Common myeloid progenitor, CD34-positive (primary cell): ENCODE results near the gene IGLL5.

ENCODE experiments used
- CTCF ChIA-PET: fragments of 350-600 bp; sonication (Branson Sonifier 250); formaldehyde crosslinking; loops from one replicate; lab custom pipeline; 2021; ENCODE audit warnings: antibody characterized with exemption; lab: Charles Lee
- POLR2A ChIA-PET: fragments of 350-600 bp; sonication (Branson Sonifier 250); formaldehyde crosslinking; loops from one replicate; lab custom pipeline; 2021; ENCODE audit warnings: antibody characterized with exemption; lab: Charles Lee
- DNase-seq, 3 donors: peaks; one replicate each; pipeline versions ENCODE4 v3.0.0 to v3.0.0-alpha.2; 2013
- H3K27ac ChIP-seq, 2 experiments: 1 replicate in 1 of 2; 2 replicates in 1 of 2; pipeline ENCODE4 v1.7.0; 2013; ENCODE audit warnings: inconsistent platforms in 2 of 2, low read length in 2 of 2, mild to moderate bottlenecking in 2 of 2, low read depth in 1 of 2, moderate library complexity in 1 of 2; ENCODE audit not compliant: severe bottlenecking in 2 of 2, insufficient read depth in 1 of 2, poor library complexity in 1 of 2
- H3K27me3 ChIP-seq, 5 experiments: replicated peaks in 2 of 5; 1 replicate in 3 of 5; 2 replicates in 2 of 5; pipeline versions ENCODE4 v1.6.1 to v1.7.0; 2013; ENCODE audit warnings: low read length in 4 of 5, mild to moderate bottlenecking in 2 of 5, moderate library complexity in 2 of 5, inconsistent platforms in 1 of 5; ENCODE audit not compliant: insufficient read depth in 5 of 5, control insufficient read depth in 4 of 5
- H3K36me3 ChIP-seq, 4 experiments: 1 replicate in 2 of 4; 2 replicates in 2 of 4; pipeline versions ENCODE4 v1.6.1 to v1.7.0; 2013; ENCODE audit warnings: low read length in 3 of 4, control low read depth in 1 of 4, mild to moderate bottlenecking in 1 of 4; ENCODE audit not compliant: control insufficient read depth in 4 of 4, insufficient read depth in 4 of 4
- H3K4me1 ChIP-seq, 4 experiments: 1 replicate in 3 of 4; 2 replicates in 1 of 4; pipeline versions ENCODE4 v1.6.1 to v1.7.1; 2013; ENCODE audit warnings: low read length in 3 of 4, mild to moderate bottlenecking in 3 of 4, control low read depth in 1 of 4, inconsistent platforms in 1 of 4, moderate library complexity in 1 of 4; ENCODE audit not compliant: control insufficient read depth in 4 of 4, insufficient read depth in 4 of 4; ENCODE audit errors: control extremely low read depth in 1 of 4
- H3K4me3 ChIP-seq, 7 experiments: 1 replicate in 4 of 7; 2 replicates in 3 of 7; pipeline versions ENCODE4 v1.5.1 to v1.7.0; 2013; ENCODE audit warnings: mild to moderate bottlenecking in 7 of 7, low read length in 6 of 7, moderate library complexity in 6 of 7, inconsistent platforms in 2 of 7, low read depth in 2 of 7, control low read depth in 1 of 7; ENCODE audit not compliant: insufficient read depth in 4 of 7, control insufficient read depth in 1 of 7; ENCODE audit errors: extremely low read depth in 1 of 7
- H3K9me3 ChIP-seq, 5 experiments: 1 replicate in 4 of 5; 2 replicates in 1 of 5; pipeline versions ENCODE4 v1.6.1 to v1.7.1; 2013; ENCODE audit warnings: low read length in 4 of 5, mild to moderate bottlenecking in 2 of 5, inconsistent platforms in 1 of 5, low read depth in 1 of 5, moderate library complexity in 1 of 5; ENCODE audit not compliant: control insufficient read depth in 4 of 5, insufficient read depth in 2 of 5; ENCODE audit errors: control extremely low read depth in 1 of 5
- WGBS: methylation state at CpG from one replicate; pipeline ENCODE4 v1.1.5; 2013; ENCODE audit not compliant: insufficient coverage; 5-methylcytosine and 5-hydroxymethylcytosine counted together

Gene IGLL5

DNA sequence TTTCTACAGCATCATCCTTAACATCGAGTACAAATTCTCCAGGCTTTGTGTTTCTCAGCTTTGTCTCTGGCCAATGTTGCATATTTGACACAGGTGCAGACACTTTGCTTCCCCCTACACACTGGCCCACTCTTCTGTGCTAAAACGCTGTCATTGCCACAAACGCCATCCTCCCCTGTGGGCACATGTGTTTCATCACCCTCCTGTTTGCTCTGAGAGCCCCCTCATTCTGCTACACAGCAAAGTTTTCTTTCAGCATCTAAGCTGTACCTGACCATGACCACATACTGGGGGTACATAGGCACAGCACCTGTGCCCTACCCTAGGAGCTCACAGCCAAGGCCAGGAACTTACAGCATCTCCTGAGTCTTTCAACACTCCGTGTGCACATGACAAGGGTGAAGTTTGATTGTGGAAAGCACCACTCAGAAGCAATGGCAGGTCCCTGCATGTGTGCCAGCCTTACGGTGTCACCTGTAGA lies 7.9 kb upstream of the IGLL5 start:
- WGBS, result 89% methylated on average over 5 of the region's 5 CpGs
- no peak for DNase-seq
- H3K36me3 ChIP-seq, result no peaks in the 10 kb centered on the region
- ChIA-PET CTCF (interaction anchor here (0.6 to 6.6 kb wide), 11 partner anchors 9 to 92 kb away, joined by 3 to 57 read pairs (median 5); no protein-coding TSS in a partner anchor), POLR2A (no interaction called here)
- H3K27me3 ChIP-seq, result peaks cover 0 to 3% (median 0%) of the 10 kb centered on the region in 5 experiments
- no peak overlapping the region for H3K4me3 ChIP-seq
- no peak overlapping the region for H3K27ac ChIP-seq
- peaks cover 0 to 9% (median under 1%) of the 10 kb centered on the region in 4 experiments for H3K4me1 ChIP-seq
- H3K9me3 ChIP-seq, result no peaks in the 10 kb centered on the region

DNA sequence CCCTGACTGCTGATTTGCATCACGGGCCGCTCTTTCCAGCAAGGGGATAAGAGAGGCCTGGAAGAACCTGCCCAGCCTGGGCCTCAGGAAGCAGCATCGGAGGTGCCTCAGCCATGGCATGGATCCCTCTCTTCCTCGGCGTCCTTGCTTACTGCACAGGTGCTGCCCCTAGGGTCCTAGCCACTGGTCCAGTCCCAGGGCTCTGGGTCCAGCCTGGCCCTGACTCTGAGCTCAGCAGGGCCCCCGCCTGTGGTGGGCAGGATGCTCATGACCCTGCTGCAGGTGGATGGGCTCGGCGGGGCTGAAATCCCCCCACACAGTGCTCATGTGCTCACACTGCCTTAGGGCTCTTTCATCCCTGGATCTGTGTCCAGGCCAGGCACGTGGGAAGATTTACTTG lies 7.0 kb upstream of the IGLL5 start:
- Histone ChIP-seq H3K36me3 (no peaks in the 10 kb centered on the region), H3K9me3 (no peaks in the 10 kb centered on the region), H3K4me1 (peaks cover 0 to 7% (median 3%) of the 10 kb centered on the region in 4 experiments), H3K27me3 (peaks cover 0 to 3% (median 0%) of the 10 kb centered on the region in 5 experiments), H3K27ac (no peak overlapping the region), H3K4me3 (no peak overlapping the region)
- ChIA-PET POLR2A (no interaction called here), CTCF (interaction anchor here (0.6 to 6.6 kb wide), 11 partner anchors 9 to 93 kb away, joined by 3 to 57 read pairs (median 6); no protein-coding TSS in a partner anchor)
- DNase-seq, result no peak
- WGBS, result 78% methylated on average over 6 of the region's 9 CpGs

DNA sequence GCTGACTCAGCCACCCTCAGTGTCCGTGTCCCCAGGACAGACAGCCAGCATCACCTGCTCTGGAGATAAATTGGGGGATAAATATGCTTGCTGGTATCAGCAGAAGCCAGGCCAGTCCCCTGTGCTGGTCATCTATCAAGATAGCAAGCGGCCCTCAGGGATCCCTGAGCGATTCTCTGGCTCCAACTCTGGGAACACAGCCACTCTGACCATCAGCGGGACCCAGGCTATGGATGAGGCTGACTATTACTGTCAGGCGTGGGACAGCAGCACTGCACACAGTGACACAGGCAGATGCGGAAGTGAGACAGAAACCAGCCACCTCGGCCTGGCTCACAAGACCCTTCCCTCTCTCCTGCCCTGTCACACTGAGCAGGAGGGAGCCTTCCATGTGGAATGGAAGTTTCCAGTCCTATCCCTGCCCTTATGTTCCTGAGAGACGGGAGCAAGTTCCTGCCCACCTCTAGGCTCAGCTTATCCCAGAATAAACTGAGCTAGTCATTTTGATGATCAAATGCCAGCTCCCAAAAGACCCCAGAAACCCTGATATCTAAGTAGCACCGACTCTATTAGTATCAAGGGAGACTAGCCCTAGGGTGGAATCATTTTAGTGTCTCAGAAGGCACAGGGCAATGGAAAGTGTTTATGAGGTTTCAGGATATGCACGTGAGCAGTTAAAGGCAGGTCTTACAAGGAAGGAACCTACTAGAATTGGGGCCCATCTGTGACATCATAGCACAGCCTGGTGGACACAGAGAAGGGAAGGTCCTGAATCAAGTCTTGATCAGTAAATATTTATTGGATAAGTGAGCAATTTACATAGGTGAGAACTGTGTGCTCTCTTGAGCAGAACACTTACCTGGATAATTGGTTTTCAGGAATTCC lies 6.3 kb upstream of the IGLL5 start:
- no peak overlapping the region for H3K4me3 ChIP-seq
- peaks cover 0 to 3% (median 0%) of the 10 kb centered on the region in 5 experiments for H3K27me3 ChIP-seq
- no peak overlapping the region for H3K27ac ChIP-seq
- CTCF ChIA-PET, result interaction anchor here (0.6 to 6.6 kb wide), 8 partner anchors 8 to 94 kb away, joined by 3 to 57 read pairs (median 7); no protein-coding TSS in a partner anchor
- H3K9me3 ChIP-seq, result no peaks in the 10 kb centered on the region
- no peaks in the 10 kb centered on the region for H3K36me3 ChIP-seq
- POLR2A ChIA-PET, result no interaction called here
- peaks cover 0 to 7% (median 1%) of the 10 kb centered on the region in 4 experiments for H3K4me1 ChIP-seq
- DNase-seq, result no peak
- 91% methylated on average over 9 of the region's 10 CpGs for WGBS

DNA sequence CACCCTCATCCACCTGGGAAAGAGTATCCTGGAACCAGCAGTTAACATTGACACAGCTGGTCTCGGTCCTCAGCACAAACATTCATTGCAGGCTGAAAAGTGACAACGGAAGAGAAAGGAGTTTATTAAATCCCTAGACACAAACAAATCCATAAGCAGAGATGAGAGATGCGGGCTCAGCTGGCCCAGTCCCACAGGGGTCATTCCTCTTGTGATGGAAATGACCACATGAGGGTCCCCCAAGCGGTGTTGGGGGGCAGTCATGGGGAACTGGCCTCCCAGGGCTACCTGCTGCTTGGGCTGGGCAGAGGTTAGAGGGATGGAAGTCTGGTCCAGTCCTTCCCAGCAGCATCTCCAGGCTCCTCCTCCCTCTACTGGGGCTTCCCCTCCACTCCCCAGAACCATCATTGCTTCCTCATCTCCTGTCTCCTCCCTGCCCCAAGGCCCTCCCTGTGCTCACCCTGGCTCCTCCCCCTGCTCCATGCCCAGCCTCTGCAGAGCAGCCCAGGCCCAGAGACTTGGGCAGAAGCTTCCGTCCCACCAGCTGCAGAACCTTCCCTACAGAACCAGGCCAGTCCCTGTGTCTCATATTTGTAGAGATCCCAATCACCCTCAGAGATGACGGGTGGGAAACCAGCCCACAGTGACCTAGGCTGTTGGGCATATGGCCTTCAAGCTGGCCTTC lies 5.4 kb upstream of the IGLL5 start:
- Histone ChIP-seq H3K36me3 (no peaks in the 10 kb centered on the region), H3K4me3 (no peak overlapping the region), H3K27me3 (peaks cover 0 to 5% (median 0%) of the 10 kb centered on the region in 5 experiments), H3K9me3 (no peaks in the 10 kb centered on the region), H3K27ac (no peak overlapping the region), H3K4me1 (peaks cover 0 to 7% (median 1%) of the 10 kb centered on the region in 4 experiments)
- whole genome bisulfite sequencing, result 84% methylated on average over 5 of the region's 6 CpGs
- DNase-seq, result peak in 2 of 3 donors; percentile 26 to 35
- ChIA-PET POLR2A (no interaction called here), CTCF (interaction anchor here (1.2 to 7.8 kb wide), 9 partner anchors 11 to 95 kb away, joined by 4 to 62 read pairs (median 15); no protein-coding TSS in a partner anchor)

DNA sequence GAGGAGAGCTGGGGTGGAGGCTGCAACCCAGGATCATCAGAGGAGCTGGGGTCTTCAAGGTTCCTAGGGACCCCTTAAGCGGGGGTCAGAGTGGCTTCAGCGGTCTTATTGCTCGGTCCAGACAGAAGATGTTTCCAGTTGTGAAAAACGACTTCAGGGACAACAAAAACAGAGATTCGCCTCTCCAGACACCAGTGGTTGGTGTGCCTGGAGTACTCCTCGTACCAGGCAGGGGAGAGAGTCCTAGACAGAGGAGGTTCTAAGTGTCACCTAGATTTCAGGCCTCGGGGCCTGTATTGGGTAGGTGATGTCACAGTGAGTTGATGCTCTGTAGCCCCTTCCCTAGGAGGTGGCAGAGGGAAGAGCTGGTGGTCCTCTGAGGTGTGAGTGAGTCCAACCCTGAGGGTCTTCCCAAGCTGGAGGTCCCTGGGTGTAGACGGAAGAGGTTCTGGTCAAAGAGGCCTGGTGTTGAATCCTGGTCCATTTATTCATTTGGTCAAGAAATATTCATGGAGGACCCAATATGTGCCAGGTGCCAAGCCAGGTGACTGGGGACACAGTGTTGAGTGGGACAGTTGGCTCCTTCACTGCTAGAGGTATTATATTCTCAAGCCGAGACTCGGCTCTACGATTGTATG lies 4.4 kb upstream of the IGLL5 start:
- peaks cover 0 to 7% (median 1%) of the 10 kb centered on the region in 4 experiments for H3K4me1 ChIP-seq
- CTCF ChIA-PET, result interaction anchor here (0.9 to 7.8 kb wide), 40 partner anchors 8 to 420 kb away, joined by 3 to 62 read pairs (median 6); no protein-coding TSS in a partner anchor
- no peak for DNase-seq
- H3K4me3 ChIP-seq, result no peak overlapping the region
- WGBS, result 94% methylated on average over 11 of the region's 11 CpGs
- POLR2A ChIA-PET, result interaction anchor here (0.5 to 0.7 kb wide), 2 partner anchors 94 to 784 kb away, joined by 3 to 4 read pairs; no protein-coding TSS in a partner anchor
- H3K36me3 ChIP-seq, result no peaks in the 10 kb centered on the region
- peaks cover 0 to 5% (median 0%) of the 10 kb centered on the region in 5 experiments for H3K27me3 ChIP-seq
- H3K9me3 ChIP-seq, result no peaks in the 10 kb centered on the region
- H3K27ac ChIP-seq, result no peak overlapping the region

DNA sequence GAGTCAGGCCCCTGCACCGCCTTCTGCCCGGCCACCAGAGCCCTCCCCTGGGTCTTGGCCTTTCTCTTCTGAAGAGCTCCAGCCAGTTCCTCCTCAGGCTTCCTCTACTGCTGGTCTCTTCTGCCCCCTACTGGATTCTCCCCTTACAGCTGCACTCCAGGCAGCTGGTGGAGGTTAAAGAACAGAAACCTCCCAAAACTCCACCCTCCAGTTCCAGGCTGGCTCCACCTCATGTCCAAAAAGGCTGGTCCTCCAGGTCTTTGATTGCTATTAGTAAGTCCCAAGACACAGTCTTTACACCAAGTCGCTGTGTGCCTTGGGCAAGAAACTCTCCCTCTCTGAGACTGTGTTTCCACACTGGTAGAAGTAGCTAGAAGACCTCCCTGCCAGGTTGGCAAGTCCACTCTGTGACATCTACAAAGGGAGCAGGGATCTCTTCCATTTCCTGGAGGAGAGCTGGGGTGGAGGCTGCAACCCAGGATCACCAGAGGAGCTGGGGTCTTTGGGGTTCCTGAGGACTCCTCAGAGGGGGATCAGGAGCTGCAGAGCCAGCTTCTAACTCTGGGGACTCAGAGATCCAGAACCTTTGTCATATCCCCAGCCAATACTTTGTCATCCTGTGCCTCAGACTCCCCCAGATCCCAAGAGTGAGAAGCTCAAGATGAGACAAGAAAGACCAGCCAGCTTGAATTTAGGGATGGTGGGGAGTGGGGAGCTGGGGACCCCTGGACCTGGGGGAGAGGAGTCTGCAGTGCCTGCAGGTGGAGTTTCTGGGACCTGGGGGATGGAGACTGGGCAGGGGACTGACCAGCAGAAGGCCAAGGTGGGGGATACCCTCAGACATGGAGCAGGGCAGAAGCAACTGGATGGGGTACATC lies 3.4 kb upstream of the IGLL5 start:
- Histone ChIP-seq H3K9me3 (no peaks in the 10 kb centered on the region), H3K4me3 (no peak overlapping the region), H3K27ac (no peak overlapping the region), H3K36me3 (no peaks in the 10 kb centered on the region), H3K4me1 (peaks cover 0 to 7% (median 1%) of the 10 kb centered on the region in 4 experiments), H3K27me3 (peaks cover 0 to 8% (median 0%) of the 10 kb centered on the region in 5 experiments)
- CTCF ChIA-PET, result interaction anchor here (0.7 to 7.8 kb wide), 60 partner anchors 9 to 421 kb away, joined by 3 to 62 read pairs (median 5); no protein-coding TSS in a partner anchor
- peak; percentile 80 to 88 (median 82) for DNase-seq
- POLR2A ChIA-PET, result interaction anchor here (0.5 to 1.2 kb wide), 3 partner anchors 13 to 95 kb away, joined by 3 to 6 read pairs (median 4); no protein-coding TSS in a partner anchor
- 56% methylated on average over 3 of the region's 3 CpGs for WGBS
